GM21619 (cell line): Measurements from ENCODE around the gene ABHD5.
"Not testable (repeated sequence)": the region's sequence is repeated elsewhere in the genome, so short reads cannot be mapped to it uniquely, and the experiment has no call there.

Experiments
- ATAC-seq: cut with Tn5 transposase; IDR thresholded peaks from one replicate; pipeline ENCODE4 v1.9.1; 2021; ENCODE audit not compliant: unreplicated experiment

ABHD5 gene

DNA sequence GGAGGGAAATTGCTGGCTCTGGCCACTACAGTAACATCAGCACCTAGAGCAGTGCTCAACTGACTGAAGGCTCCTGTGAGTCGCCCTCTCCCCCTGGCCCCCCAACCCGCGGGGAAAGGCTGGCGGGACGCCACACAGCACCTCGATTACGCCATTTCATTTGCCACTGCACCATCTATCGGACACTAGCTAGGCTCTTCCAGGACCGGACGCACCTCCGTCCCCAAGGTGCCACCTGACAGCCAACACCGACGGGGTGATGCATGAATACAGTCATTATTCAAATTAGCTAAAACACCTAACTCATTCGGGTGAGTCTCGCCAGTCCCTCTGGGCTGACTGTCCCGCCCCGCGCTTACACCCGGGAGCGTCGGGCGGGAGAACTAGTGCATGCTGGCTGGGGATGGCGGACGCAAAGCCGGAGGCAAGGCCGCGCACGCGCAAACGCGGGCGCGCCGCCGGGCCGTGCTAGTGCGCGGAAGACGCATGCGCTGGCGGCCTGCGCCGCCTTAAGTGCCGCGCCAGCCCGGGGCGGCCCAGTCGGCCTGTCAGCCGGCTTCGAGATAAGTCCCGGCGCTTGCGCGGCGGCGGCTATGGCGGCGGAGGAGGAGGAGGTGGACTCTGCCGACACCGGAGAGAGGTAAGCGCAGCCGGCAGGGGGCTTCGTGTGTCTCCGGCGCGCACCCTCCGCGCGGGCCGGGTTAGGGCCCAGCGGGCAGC lies at the start of gene ABHD5:
Gene ABHD5 (plus strand): TSS at position 539 of the 720 bp plus-strand sequence. CDS start 55 bp downstream, at position 594.
- ATAC-seq: peak; percentile 77

DNA sequence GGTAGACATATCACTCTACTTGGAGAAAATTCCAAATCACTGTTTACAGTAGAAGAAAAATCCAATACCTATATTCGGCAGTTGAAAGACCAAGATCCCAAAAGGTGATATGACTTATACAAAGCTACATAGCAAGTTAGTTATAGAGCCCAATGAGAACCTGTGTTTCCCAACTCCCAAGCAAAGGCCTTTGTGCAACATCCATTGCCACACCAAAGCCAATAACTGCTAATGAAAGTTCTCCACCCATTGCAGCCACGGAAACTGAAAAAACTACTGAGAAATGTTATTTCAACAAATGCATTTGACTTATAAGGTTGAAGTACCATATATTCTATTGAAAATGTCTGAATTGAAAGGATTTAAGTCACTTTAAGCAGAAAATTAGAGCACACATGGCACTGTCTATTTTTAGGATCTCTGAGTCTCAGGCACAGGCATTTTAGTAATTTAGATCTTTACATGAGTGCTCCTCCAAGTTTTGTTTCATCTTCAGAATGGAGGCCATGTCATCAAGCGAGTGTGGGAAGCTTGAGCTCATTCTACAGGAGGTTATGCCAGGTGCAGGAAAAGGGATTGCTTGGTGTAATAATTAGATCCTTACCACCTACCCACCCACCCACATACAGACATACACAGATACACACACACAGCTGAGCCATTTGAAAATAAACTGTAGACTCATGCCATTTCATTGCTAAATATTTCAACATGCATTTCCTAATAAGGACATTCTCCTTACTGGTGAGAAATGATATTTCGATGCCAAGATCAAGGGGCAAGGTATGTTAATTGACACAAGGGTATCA lies 49.2 kb upstream of the ABHD5 start:
- ATAC-seq: no peak

DNA sequence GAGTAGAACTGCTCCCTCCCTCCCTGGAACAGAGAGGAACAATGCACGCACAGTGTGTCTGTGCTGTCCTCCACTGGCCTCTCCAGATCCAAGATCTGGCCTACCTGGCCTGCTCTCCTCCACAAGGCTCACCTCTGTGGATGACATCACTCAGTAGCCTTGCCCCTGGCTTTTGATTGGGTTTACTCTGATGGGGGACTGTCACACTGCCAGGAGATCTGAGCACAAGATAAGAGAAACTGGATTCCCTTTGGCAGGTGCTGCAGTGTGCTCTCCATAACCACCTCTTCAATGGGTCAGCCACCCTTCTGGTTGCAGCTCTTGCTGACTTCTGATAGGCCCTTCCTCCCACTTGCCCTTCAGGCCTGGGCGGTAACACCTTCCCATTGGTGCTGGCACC lies 46.3 kb upstream of the ABHD5 start:
- ATAC-seq: no peak

DNA sequence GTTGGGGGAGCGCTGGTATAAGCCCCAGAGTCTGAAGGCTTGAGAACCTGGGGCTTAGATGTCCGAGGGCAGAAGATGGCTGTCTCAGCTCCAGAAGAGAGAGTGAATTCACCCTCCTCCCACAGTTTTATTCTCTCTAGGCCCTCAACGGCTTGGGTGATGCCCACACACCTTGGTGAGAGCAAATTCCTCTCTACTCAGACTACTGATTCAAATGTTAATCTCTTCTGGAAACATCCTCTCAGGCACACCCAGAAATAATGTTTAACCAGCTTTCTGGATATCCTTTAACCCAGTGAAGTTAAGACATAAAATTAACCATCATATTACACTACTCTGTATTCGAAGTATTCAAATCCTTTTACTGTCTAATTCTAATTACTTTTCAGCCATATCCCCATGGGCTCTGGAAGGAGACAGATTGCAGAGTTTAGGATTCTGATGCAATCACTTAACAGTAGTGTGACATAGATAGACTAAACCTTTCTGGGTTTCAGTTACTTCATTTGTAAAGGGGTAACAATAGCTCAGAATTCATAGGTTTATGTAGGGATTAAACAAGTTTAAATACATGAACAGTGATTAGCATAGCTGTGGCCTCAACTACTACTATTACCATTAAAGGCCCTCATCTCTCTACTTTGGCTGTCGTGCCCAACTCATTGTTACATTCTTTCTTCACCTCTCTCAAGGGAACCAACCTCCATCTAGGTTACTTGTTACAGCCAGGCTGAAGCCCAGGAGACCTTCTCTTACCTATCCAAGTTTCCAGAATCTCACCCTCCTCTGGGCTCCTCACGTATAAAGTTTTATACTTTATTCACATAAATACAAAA lies 43.2 kb upstream of the ABHD5 start:
- ATAC-seq: no peak

DNA sequence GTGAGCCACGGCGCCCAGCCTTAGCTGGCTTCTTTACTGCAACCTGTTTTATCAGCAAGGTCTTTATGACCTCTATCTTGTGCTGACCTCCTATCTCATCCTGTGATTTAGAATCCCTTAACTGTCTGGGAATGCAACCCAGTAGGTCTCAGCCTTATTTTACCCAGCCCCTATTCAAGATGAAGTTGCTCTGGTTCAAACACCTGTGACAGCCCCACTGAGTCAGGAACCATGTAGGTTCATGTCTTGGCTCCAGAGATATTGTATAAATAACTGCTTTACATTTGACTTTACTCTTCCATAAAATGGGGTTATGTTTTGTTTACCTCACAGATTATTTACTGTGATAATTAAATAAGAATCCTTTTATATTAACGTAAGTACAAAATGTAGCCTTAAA lies 41.8 kb upstream of the ABHD5 start:
- no peak for ATAC-seq

DNA sequence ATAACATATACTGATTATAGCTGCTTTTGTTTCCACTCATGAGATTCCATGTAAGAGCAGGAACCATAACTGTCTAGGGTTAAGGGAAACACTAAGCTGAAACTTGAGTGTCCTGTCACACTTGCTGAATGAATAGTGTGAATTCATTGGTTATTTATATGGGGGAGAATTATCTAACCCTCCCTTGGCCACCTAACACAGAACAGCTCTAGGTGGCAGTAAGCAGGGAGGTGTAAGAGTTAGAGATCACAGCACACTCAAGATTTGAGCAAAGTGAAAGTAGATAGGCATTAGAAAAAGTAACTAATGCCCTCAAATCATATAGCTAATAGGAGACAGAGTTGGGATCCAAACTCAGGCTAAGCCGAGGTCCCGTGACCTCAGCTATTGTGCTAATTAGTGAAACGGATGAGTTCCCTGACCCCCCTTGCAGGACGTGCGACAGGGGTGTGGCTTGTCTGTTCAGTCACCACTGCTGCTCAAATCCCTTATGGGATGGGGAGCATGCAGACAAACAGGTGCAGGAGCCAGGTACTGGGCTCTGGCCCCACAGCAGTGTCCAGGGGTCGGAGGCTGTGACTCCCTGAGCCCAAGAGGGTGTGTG lies 41.3 kb upstream of the ABHD5 start:
- no peak for ATAC-seq

DNA sequence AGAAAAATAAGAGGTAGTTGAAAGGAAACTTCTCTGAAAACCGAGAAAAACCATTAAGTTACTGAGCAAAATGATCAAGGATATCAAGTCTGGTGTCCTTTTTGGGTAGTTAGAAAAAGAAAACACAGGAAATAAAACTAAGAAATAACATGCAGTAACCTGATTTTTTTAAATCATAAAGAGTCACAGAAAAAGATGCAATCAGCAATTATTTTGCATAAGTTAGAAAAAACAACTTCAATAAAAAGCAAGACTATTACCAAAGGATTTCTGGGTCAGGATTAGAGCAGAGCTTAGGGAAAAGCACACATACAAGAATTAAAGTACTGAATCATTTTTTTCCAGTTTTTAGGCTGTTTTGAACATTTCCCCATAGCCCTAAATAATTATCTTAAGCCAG lies 40.4 kb upstream of the ABHD5 start:
- ATAC-seq: no peak

DNA sequence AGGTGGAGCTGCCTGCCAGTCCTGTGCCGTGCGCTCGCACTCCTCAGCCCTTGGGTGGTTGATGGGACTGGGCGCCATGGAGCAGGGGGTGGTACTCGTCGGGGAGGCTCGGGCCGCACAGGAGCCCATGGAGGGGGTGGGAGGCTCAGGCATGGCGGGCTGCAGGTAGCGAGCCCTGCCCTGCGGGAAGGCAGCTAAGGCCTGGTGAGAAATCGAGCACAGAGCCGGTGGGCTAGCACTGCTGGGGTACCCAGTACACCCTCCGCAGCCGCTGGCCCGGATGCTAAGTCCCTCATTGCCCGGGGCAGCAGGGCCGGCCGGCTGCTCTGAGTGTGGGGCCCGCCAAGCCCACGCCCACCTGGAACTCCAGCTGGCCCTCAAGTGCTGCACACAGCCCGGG lies 34.3 kb upstream of the ABHD5 start:
- not testable (repeated sequence) for ATAC-seq

DNA sequence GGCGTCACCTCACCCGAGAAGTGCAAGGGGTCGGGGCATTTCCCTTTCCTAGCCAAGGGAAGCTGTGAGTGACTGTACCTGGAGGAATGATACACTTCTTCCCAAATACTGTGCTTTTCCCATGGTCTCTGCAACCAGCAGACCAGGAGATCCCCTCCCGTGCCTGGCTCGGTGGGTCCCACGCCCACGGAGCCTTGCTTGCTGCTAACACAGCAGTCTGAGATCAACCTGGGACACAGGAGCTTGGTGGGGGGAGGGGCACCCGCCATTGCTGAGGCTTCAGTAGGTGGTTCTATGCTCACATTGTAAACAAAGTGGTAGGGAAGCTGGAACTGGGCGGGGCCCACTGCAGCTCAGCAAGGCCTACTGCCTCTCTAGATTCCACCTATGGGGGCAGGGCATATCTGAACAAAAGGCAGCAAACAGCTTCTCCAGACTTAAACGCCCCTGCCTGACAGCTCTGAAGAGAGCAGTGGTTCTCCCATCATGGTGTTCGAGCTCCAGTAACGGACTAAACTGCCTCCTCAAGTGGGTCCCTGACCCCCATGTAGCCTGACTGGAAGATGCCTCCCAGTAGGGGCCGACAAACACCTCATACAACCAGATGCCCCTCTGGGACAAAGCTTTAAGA lies 31.4 kb upstream of the ABHD5 start:
- no peak for ATAC-seq

DNA sequence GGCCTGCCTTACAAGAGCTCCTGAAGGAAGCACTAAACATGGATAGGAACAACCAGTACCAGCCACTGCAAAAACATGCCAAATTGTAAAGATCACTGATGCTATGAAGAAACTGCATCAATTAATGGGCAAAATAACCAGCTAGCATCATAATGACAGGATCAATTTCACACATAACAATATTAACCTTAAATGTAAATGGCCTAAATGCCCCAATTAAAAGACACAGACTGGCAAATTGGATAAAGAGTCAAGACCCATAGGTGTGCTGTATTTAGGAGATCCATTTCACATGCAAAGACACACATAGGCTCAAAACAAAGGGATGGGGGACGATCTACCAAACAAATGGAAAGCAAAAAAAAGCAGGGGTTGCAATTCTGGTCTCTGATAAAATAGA lies 29.4 kb upstream of the ABHD5 start:
- not testable (repeated sequence) for ATAC-seq

DNA sequence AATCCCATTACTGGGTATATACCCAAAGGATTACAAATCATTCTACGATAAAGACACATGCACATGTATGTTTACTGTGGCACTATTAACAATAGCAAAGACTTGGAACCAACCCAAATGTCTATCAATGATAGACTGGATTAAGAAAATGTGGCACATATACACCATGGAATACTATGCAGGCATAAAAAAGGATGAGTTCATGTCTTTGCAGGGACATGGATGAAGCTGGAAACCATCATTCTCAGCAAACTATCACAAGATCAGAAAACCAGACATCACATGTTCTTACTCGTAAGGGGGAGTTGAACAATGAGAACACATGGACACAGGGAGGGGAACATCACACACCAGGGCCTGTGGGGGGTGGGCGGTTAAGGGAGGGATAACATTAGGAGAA lies 25.7 kb upstream of the ABHD5 start:
- not testable (repeated sequence) for ATAC-seq

DNA sequence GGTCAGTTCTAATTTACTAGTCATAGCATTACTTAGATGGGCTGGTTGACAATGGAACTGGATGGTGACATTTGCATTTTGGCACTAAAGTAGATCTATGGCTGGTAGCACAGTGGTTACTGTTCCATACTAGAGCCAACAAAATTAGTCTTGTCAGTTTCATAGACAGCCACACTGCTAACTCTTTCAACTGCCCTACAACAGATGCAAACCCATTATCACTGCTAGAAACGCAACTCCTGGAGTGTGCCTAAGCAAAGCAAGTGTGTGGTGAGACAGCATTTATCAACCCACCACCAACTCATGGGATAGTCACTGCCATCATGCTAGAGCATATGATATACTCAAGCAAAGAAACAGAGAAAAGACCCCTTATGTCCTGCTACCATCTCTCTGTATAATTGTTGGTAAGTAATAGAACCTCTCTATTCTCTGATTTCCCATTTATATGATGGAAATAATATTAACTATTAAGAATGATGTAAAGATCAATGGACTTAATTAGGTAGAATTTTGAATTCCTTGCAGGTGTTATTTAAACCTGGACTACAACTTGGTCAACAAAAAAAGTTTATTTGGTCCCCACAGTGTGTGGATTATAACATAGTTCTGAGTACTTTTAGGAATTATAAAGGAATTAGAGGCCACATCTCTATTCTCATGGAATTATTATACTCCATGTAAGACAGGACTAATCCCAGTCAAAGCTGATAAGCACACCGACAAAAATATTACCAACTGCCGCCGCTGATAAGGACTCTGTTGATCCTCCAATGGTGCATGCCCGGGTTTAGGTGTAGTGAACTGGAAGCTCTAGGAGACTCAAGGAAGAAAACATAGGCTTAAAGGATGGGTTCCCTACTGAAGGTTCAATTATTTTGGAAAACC lies 19.9 kb upstream of the ABHD5 start:
- no peak for ATAC-seq

DNA sequence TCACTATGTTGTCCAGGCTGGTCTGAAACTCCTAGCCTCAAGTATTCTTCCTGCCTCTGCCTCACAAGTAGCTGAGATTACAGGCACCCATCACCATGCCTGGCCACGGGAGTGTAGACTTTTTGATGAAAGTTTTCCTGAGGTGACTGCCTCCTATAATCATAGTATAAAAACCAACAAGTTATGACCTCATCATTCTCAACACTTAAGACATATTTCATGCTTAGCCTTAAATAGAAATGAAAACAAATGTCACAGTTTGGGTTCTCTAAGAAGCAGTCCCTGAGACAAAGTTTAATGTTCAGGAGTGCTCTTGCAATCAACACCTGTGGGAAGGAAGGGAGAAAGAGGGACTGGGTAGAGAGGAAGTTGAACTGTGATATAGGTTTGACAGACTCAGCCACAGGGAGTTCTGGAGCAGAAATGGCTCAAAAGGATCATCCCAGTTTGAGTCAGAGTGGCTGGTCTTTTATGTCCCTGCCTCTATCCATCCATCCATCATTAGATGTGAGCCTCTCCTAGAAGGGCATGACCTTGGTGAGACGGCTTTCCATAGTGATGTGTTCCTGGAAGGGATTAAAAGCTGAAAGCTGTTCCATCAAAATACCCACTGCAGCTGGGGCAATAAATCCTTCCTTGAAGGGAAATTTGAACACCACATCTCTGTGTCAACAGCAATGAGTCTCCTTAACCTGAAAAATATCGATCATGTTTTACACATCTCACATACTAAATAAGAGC lies 16.2 kb upstream of the ABHD5 start:
- no peak for ATAC-seq

DNA sequence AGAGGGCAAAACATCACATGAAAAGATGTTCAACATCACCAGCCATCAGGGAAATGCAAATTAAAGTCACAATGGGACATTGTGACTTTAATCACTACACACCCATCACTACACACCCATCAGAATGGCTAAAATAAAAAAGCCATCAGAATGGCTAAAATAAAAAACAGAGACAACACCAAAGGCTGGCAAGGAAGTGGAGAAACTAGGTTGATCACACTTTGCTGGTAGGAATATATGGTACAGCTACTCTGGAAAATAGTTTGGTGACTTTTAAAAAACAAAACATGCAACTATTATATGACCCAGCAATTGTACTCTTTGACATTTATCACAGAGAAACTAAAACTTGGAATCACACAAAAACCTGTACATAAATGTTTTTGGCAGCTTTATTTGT lies 15.1 kb upstream of the ABHD5 start:
- ATAC-seq: no peak

DNA sequence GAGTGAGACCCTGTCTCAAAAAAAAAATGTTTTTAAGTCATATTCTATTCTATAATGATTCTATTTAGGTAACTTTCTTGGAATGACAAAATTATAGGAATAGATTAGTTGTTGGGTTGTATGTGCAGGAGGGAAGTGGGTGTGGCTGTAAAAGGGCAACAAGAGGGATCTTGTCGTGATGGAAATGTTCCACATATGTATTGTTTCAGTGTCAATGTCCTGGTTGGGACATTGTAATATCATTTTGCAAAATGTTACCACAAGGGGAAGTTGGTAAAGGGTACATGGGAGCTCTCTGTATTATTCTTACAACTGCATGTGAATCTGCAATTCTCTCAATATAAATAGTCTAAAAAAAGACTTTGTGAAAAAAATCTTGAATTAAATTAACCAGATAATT lies 14.3 kb upstream of the ABHD5 start:
- no peak for ATAC-seq

DNA sequence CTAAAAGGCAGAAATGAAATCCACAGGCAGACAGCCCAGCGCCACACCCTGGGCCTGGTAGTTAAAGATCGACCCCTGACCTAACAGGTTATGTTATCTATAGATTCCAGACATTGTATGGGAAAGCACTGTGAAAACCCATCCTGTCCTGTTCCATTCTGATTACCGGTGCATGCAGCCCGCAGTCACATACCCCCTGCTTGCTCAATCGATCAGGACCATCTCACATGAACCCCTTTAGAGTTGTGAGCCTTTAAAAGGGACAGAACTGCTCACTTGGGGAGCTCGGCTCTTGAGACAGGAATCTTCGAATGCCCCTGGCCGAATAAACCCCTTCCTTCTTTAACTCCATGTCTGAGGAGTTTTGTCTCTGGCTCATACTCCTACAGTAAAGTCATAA lies 12.4 kb upstream of the ABHD5 start:
- not testable (repeated sequence) for ATAC-seq

DNA sequence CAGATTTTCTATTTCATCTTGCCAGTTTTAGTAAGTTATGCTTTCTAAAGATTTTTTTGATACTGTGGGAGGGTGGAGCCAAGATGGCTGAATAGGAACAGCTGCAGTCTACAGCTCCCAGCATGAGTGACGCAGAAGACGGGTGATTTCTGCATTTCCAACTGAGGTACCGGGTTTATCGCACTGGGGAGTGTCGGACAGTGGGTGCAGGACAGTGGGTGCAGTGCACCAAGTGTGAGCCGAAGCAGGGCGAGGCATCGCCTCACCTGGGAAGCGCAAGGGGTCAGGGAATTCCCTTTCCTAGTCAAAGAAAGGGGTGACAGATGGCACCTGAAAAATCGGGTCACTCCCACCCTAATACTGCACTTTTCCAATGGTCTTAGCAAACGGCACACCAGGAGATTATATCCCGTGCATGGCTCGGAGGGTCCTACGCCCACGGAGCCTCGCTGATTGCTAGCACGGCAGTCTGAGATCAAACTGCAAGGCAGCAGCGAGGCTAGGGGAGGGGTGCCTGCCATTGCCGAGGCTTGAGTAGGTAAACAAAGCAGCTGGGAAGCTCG lies 11.8 kb upstream of the ABHD5 start:
- ATAC-seq: not testable (repeated sequence)

DNA sequence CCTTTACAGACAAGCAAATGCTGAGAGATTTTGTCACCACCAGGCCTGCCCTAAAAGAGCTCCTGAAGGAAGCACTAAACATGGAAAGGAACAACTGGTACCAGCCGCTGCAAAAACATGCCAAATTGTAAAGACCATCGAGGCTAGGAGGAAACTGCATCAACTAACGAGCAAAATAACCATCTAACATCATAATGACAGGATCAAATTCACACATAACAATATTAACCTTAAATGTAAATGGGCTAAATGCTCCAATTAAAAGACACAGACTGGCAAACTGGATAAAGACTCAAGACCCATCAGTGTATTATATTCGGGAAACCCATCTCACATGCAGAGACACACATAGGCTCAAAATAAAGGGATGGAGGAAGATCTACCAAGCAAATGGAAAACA lies 9.9 kb upstream of the ABHD5 start:
- ATAC-seq: not testable (repeated sequence)

DNA sequence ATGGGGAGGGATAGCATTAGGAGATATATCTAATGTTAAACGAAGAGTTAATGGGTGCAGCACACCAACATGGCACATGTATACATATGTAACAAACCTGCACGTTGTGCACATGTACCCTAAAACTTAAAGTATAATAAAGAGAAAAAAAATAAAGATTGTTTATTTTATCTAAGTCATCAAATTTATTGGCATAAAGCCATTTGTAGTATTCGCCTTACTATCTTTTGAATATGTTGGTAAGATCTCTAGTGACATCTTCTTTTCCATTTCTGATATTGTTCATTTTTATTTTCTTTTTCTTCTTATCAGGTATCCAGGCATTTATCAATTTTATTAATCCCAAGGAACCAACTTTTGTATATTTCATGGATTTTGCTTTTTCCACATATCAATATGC lies 5.8 kb upstream of the ABHD5 start:
- no peak for ATAC-seq
